ENCODE data around the gene CENPX. TPM values are rescaled to one million over a fixed set of nuclear protein-coding genes. Genes with fewer than 3 reads are reported as not detected.

The CENPX gene
- total and polyA plus RNA-seq, 2 of the 13 experiments (the other 11 are each of a cell fraction or from before 2014, with no cell fraction given), result 92.7 to 170 TPM

DNA sequence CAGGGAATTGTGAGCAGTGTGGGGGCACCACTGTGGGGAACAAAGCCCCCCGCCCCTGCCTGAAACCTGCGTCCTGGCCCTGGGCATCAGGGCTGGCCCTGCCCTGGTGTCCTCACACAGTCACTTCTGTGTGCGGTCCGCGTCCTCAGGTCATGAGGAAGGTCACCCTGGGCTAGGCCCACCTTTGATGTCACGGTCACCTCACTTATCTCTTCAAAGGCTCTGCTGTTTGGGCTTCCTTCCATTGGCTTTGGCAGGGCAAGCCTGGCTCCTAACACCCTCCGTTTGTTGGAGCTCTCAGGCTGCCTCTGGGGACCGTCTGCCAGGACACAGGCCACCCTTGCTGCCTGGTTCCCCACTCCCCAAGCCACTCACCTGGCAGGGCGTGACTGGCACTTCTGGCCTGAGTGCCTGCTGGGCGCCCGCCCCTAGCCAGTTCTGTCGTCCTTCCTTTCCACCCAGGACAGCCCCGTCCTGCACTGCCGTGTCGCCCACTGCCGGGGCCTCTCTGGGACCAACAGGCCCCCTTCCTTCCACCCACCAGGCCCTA lies 8.8 kb downstream of the CENPX start (continued):
- TF ChIP-seq, protein P1, sequence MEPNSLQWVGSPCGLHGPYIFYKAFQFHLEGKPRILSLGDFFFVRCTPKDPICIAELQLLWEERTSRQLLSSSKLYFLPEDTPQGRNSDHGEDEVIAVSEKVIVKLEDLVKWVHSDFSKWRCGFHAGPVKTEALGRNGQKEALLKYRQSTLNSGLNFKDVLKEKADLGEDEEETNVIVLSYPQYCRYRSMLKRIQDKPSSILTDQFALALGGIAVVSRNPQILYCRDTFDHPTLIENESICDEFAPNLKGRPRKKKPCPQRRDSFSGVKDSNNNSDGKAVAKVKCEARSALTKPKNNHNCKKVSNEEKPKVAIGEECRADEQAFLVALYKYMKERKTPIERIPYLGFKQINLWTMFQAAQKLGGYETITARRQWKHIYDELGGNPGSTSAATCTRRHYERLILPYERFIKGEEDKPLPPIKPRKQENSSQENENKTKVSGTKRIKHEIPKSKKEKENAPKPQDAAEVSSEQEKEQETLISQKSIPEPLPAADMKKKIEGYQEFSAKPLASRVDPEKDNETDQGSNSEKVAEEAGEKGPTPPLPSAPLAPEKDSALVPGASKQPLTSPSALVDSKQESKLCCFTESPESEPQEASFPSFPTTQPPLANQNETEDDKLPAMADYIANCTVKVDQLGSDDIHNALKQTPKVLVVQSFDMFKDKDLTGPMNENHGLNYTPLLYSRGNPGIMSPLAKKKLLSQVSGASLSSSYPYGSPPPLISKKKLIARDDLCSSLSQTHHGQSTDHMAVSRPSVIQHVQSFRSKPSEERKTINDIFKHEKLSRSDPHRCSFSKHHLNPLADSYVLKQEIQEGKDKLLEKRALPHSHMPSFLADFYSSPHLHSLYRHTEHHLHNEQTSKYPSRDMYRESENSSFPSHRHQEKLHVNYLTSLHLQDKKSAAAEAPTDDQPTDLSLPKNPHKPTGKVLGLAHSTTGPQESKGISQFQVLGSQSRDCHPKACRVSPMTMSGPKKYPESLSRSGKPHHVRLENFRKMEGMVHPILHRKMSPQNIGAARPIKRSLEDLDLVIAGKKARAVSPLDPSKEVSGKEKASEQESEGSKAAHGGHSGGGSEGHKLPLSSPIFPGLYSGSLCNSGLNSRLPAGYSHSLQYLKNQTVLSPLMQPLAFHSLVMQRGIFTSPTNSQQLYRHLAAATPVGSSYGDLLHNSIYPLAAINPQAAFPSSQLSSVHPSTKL (CRISPR knock-in tag; IDR thresholded peaks at IDR 0.05), result peak; percentile 60
- TF ChIP-seq GPN1 (CRISPR knock-in tag; IDR thresholded peaks at IDR 0.05; ENCODE audit: borderline replicate concordance) (no peak), ZMAT3 (CRISPR knock-in tag; conservative IDR thresholded peaks at IDR 0.05) (0 out of 2 replicates have a peak, but pooled peaks have one; percentile 50), MAF1 (CRISPR knock-in tag; IDR thresholded peaks at IDR 0.05; ENCODE audit: borderline replicate concordance) (no peak), SMAD3 (CRISPR knock-in tag; IDR thresholded peaks at IDR 0.05) (no peak), ETV5 (CRISPR knock-in tag; IDR thresholded peaks at IDR 0.05; ENCODE audit: borderline replicate concordance) (peak; percentile 31; the same call in 1 of the 2 replicates), ZNF350 (CRISPR knock-in tag; IDR thresholded peaks at IDR 0.05; ENCODE audit: borderline replicate concordance, low read depth) (no peak), HMGA1 (CRISPR knock-in tag; conservative IDR thresholded peaks at IDR 0.05) (no peak), ZNF510 (CRISPR knock-in tag; IDR thresholded peaks at IDR 0.05; ENCODE audit: low read depth) (no peak), NFE2L1 (CRISPR knock-in tag; IDR thresholded peaks at IDR 0.05; ENCODE audit: borderline replicate concordance) (no peak), ZNF616 (CRISPR knock-in tag; IDR thresholded peaks at IDR 0.05; ENCODE audit: low read depth) (no peak), ZNF251 (CRISPR knock-in tag; IDR thresholded peaks at IDR 0.05) (no peak)
- TF ChIP-seq, protein P2, sequence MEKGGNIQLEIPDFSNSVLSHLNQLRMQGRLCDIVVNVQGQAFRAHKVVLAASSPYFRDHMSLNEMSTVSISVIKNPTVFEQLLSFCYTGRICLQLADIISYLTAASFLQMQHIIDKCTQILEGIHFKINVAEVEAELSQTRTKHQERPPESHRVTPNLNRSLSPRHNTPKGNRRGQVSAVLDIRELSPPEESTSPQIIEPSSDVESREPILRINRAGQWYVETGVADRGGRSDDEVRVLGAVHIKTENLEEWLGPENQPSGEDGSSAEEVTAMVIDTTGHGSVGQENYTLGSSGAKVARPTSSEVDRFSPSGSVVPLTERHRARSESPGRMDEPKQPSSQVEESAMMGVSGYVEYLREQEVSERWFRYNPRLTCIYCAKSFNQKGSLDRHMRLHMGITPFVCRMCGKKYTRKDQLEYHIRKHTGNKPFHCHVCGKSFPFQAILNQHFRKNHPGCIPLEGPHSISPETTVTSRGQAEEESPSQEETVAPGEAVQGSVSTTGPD (CRISPR knock-in tag; IDR thresholded peaks at IDR 0.05), result no peak
- TF ChIP-seq, protein P3, sequence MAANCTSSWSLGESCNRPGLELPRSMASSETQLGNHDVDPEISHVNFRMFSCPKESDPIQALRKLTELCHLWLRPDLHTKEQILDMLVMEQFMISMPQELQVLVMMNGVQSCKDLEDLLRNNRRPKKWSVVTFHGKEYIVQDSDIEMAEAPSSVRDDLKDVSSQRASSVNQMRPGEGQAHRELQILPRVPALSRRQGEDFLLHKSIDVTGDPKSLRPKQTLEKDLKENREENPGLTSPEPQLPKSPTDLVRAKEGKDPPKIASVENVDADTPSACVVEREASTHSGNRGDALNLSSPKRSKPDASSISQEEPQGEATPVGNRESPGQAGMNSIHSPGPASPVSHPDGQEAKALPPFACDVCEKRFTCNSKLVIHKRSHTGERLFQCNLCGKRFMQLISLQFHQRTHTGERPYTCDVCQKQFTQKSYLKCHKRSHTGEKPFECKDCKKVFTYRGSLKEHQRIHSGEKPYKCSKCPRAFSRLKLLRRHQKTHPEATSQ (CRISPR knock-in tag; IDR thresholded peaks at IDR 0.05; ENCODE audit: borderline replicate concordance), result no peak
- TF ChIP-seq, protein P4, sequence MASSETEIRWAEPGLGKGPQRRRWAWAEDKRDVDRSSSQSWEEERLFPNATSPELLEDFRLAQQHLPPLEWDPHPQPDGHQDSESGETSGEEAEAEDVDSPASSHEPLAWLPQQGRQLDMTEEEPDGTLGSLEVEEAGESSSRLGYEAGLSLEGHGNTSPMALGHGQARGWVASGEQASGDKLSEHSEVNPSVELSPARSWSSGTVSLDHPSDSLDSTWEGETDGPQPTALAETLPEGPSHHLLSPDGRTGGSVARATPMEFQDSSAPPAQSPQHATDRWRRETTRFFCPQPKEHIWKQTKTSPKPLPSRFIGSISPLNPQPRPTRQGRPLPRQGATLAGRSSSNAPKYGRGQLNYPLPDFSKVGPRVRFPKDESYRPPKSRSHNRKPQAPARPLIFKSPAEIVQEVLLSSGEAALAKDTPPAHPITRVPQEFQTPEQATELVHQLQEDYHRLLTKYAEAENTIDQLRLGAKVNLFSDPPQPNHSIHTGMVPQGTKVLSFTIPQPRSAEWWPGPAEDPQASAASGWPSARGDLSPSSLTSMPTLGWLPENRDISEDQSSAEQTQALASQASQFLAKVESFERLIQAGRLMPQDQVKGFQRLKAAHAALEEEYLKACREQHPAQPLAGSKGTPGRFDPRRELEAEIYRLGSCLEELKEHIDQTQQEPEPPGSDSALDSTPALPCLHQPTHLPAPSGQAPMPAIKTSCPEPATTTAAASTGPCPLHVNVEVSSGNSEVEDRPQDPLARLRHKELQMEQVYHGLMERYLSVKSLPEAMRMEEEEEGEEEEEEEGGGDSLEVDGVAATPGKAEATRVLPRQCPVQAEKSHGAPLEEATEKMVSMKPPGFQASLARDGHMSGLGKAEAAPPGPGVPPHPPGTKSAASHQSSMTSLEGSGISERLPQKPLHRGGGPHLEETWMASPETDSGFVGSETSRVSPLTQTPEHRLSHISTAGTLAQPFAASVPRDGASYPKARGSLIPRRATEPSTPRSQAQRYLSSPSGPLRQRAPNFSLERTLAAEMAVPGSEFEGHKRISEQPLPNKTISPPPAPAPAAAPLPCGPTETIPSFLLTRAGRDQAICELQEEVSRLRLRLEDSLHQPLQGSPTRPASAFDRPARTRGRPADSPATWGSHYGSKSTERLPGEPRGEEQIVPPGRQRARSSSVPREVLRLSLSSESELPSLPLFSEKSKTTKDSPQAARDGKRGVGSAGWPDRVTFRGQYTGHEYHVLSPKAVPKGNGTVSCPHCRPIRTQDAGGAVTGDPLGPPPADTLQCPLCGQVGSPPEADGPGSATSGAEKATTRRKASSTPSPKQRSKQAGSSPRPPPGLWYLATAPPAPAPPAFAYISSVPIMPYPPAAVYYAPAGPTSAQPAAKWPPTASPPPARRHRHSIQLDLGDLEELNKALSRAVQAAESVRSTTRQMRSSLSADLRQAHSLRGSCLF (CRISPR knock-in tag; IDR thresholded peaks at IDR 0.05; ENCODE audit: borderline replicate concordance), result no peak
- TF ChIP-seq, protein P5, sequence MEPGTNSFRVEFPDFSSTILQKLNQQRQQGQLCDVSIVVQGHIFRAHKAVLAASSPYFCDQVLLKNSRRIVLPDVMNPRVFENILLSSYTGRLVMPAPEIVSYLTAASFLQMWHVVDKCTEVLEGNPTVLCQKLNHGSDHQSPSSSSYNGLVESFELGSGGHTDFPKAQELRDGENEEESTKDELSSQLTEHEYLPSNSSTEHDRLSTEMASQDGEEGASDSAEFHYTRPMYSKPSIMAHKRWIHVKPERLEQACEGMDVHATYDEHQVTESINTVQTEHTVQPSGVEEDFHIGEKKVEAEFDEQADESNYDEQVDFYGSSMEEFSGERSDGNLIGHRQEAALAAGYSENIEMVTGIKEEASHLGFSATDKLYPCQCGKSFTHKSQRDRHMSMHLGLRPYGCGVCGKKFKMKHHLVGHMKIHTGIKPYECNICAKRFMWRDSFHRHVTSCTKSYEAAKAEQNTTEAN (CRISPR knock-in tag; conservative IDR thresholded peaks at IDR 0.05), result no peak

Data from HepG2 (cell line).